Ectodermal cell (in vitro differentiated cells): ENCODE results near the gene RHEB.

Experiments used
- H3K27ac ChIP-seq: 2 replicates; pipeline ENCODE4 v1.7.0; 2013; ENCODE audit warnings: mild to moderate bottlenecking, low read depth, low read length; ENCODE audit not compliant: insufficient read depth, poor library complexity, severe bottlenecking
- H3K27me3 ChIP-seq: 2 replicates; pipeline ENCODE4 v1.7.0; 2013; ENCODE audit warnings: mild to moderate bottlenecking, low read length; ENCODE audit not compliant: insufficient read depth, control insufficient read depth, poor library complexity, severe bottlenecking
- H3K36me3 ChIP-seq: one replicate; pipeline ENCODE4 v1.7.0; 2013; ENCODE audit warnings: low read length; ENCODE audit not compliant: control insufficient read depth, insufficient read depth
- H3K4me1 ChIP-seq: one replicate; pipeline ENCODE4 v1.7.0; 2013; ENCODE audit warnings: low read length; ENCODE audit not compliant: control insufficient read depth, insufficient read depth
- H3K4me3 ChIP-seq: 2 replicates; pipeline ENCODE4 v1.7.0; 2013; ENCODE audit warnings: low read depth, low read length, control low read depth; ENCODE audit not compliant: insufficient read depth
- H3K9me3 ChIP-seq: 2 replicates; pipeline ENCODE4 v1.7.0; 2013; ENCODE audit warnings: mild to moderate bottlenecking, low read length, moderate library complexity; ENCODE audit not compliant: control insufficient read depth
- WGBS, 2 experiments: methylation state at CpG; one replicate each; pipeline ENCODE4 v1.1.7; 2013; ENCODE audit warnings: missing lambda C conversion rate in 2 of 2; 5-methylcytosine and 5-hydroxymethylcytosine counted together

Gene RHEB

DNA sequence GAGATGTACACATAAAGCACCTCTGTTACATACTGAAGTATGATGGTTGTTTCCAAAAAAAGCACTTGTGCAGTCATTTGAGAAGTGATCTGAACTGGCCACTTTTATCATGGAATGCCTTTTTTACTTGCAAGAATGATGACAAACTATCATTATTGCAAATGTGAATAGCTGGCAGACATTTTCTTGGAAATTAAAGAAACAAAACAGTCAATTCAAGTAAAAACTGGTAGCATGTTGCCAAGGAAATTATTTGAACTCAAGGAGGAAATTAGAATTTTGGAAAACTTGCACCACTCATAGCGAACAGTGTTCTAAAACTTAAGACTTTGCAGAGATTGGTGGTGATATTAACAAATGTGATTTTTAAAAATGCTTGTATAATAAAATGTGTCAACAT is 6.6 kb downstream of the RHEB start:
- no peak overlapping the region for H3K27ac ChIP-seq
- no peaks in the 10 kb centered on the region for H3K27me3 ChIP-seq
- H3K36me3 ChIP-seq = no peaks in the 10 kb centered on the region
- no peaks in the 10 kb centered on the region for H3K9me3 ChIP-seq
- WGBS, 2 experiments = 100% methylated on average over 1 of the region's 1 CpG
- H3K4me3 ChIP-seq = no peak overlapping the region
- peaks cover 7% of the 10 kb centered on the region for H3K4me1 ChIP-seq

- peaks cover 7% of the 10 kb centered on the region for H3K4me1 ChIP-seq
- no peak overlapping the region for H3K4me3 ChIP-seq
- no peaks in the 10 kb centered on the region for H3K36me3 ChIP-seq
- no peaks in the 10 kb centered on the region for H3K27me3 ChIP-seq
- H3K9me3 ChIP-seq = no peaks in the 10 kb centered on the region
- 83 to 84% methylated on average over 6 of the region's 7 CpGs for whole genome bisulfite sequencing, 2 experiments
- H3K27ac ChIP-seq = no peak overlapping the region
These were observed 7.3 kb downstream of the RHEB start for GRCh38 chr7:151512353-151512752.

GRCh38 chr7:151511946-151512345 is 7.7 kb downstream of the RHEB start:
- Histone ChIP-seq H3K27me3 (no peaks in the 10 kb centered on the region), H3K27ac (no peak overlapping the region), H3K9me3 (no peaks in the 10 kb centered on the region), H3K36me3 (no peaks in the 10 kb centered on the region), H3K4me1 (peaks cover 10% of the 10 kb centered on the region), H3K4me3 (no peak overlapping the region)
- 92 to 99% methylated on average over 4 of the region's 4 CpGs for WGBS, 2 experiments

GRCh38 chr7:151511270-151511669 is 8.4 kb downstream of the RHEB start:
- Histone ChIP-seq H3K9me3 (no peaks in the 10 kb centered on the region), H3K4me1 (peaks cover 14% of the 10 kb centered on the region), H3K4me3 (no peak overlapping the region), H3K27me3 (no peaks in the 10 kb centered on the region), H3K27ac (no peak overlapping the region), H3K36me3 (no peaks in the 10 kb centered on the region)
- WGBS, 2 experiments = 95 to 97% methylated on average over 4 of the region's 4 CpGs

DNA sequence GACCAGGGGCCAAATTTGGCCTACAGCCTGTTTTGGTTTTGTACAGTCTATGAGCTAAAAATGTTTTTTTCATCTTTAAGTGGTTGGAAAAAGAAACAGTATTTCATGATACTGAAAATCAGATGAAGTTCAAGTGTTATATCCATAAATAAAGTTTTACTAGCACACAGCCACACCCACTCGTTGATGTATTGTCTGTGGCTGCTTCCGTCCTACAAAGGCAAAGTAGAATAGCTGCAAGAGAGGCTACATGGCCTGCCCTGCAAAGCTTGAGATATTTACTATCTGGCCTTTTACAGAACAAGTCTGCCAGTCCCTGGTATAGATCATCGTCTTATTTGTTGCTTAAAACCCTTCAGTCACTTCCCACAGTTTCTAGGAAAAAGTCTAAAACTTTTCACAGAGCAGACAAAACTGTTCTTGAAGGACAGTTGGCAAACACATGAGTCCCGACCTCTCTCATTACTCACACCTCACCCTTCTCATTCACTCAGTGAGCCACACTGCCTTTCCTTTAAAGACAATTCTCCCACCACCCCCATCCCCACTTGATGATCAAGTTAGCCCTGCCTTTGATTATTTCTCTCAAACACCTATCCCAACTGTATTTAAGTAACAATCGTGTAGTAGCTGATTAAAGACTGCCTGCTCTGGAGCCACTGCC is 9.9 kb downstream of the RHEB start:
- H3K36me3 ChIP-seq = no peaks in the 10 kb centered on the region
- H3K4me3 ChIP-seq = no peak overlapping the region
- no peaks in the 10 kb centered on the region for H3K9me3 ChIP-seq
- no peak overlapping the region for H3K27ac ChIP-seq
- peaks cover 14% of the 10 kb centered on the region for H3K4me1 ChIP-seq
- H3K27me3 ChIP-seq = no peaks in the 10 kb centered on the region
- WGBS, 2 experiments = 91 to 92% methylated on average over 5 of the region's 5 CpGs

- WGBS, 2 experiments = 89 to 90% methylated on average over 6 of the region's 6 CpGs
- Histone ChIP-seq H3K4me3 (no peak overlapping the region), H3K36me3 (no peaks in the 10 kb centered on the region), H3K9me3 (no peaks in the 10 kb centered on the region), H3K27ac (no peak overlapping the region), H3K4me1 (peaks cover 14% of the 10 kb centered on the region), H3K27me3 (no peaks in the 10 kb centered on the region)
These were observed 10.7 kb downstream of the RHEB start for GRCh38 chr7:151508991-151509390.

DNA sequence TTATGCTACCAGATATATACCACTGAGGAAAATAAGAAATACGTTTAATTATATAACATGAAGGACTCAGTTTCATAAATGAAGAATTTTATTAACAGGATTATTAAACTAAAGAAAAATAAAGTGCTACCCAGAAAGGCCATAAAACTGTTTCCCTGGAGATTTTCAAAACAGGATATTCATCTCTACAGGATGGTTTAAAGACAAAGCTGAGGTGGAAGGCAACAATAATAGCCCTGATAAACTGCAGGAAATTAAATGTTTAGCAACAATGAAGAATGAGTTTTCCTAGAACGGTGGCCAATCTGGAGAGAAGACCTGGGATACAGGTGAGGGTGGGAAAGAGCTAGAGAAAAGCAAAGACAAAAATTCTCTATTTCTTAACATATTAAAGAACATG is 11.9 kb downstream of the RHEB start:
- no peak overlapping the region for H3K27ac ChIP-seq
- 78 to 87% methylated on average over 1 of the region's 2 CpGs for WGBS, 2 experiments
- H3K36me3 ChIP-seq = no peaks in the 10 kb centered on the region
- H3K27me3 ChIP-seq = no peaks in the 10 kb centered on the region
- no peak overlapping the region for H3K4me3 ChIP-seq
- no peaks in the 10 kb centered on the region for H3K9me3 ChIP-seq
- peaks cover 14% of the 10 kb centered on the region for H3K4me1 ChIP-seq

DNA sequence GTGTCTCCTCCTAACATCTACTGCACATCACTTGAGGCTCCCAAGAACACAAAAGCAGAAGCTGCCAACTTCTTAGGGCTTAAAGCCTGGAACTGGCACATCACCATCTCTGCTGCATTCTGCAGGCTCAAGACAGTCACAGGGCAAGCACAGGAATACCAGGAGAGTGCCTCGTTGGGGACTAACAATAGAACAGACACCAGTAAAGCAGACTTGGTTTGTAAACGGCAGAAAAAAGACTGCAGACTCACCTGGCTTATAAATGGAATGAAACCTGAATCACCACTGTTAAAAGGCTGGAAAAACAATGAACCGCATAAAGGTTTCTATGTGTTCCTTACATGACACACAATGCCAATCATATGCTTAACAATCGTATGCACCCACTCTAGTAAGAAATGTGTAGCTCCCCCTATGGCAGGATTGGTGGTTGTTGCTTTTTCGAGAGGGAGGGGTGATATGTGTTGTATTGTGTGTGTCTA is 12.8 kb downstream of the RHEB start:
- Histone ChIP-seq H3K27ac (no peak overlapping the region), H3K9me3 (no peaks in the 10 kb centered on the region), H3K4me3 (no peak overlapping the region), H3K36me3 (no peaks in the 10 kb centered on the region), H3K4me1 (peaks cover 14% of the 10 kb centered on the region), H3K27me3 (no peaks in the 10 kb centered on the region)
- WGBS, 2 experiments = 63 to 69% methylated on average over 4 of the region's 5 CpGs

DNA sequence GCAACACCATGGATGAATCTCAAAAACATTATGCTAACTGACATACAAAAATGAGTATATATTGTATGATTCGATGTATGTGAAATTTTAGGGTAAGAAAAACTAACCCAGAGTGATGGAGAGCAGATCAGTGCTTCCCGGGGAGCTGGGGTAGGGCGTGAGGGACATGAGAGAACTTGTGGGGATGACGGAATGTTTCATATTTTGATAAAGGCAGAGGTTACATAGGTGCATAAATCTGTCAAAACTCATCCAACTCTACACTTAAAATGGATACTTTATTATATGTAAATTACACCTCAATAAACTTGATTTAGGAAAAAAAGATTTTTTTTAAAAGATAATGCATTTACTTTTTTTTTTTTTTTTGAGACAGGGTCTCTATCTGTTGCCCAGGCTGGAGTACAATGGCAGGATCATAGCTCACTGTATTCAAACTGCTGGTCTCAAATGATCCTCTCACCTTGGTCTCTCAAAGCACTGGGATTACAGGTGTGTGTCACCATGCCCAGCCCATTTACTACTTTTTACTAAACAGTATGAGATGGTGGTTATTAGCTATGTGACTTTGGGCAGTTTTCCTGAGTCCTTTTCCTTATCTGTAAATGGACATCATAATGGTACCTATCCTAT is 13.7 kb downstream of the RHEB start:
- no peak overlapping the region for H3K27ac ChIP-seq
- H3K27me3 ChIP-seq = no peaks in the 10 kb centered on the region
- no peaks in the 10 kb centered on the region for H3K9me3 ChIP-seq
- H3K36me3 ChIP-seq = no peaks in the 10 kb centered on the region
- H3K4me3 ChIP-seq = no peak overlapping the region
- peaks cover 14% of the 10 kb centered on the region for H3K4me1 ChIP-seq
- 92 to 95% methylated on average over 3 to 4 of the region's 4 CpGs for WGBS, 2 experiments

GRCh38 chr7:151505433-151505832 is 14.3 kb downstream of the RHEB start:
- Histone ChIP-seq H3K27ac (no peak overlapping the region), H3K4me3 (no peak overlapping the region)
- WGBS, 2 experiments = 92 to 96% methylated on average over 2 of the region's 2 CpGs

More at GRCh38 chr7:151505433-151505832, 14.3 kb downstream of the RHEB start:
- Histone ChIP-seq H3K27me3 (no peaks in the 10 kb centered on the region), H3K36me3 (no peaks in the 10 kb centered on the region), H3K4me1 (peaks cover 14% of the 10 kb centered on the region), H3K9me3 (no peaks in the 10 kb centered on the region)
